Large intestine (tissue), 3 donors: Measurements from ENCODE around the gene PRSS1. TPM values are rescaled to one million over a fixed set of nuclear protein-coding genes. Genes with fewer than 3 reads are reported as not detected.

ENCODE experiments used
- DNase-seq, 2 donors: peaks; one replicate each; pipeline versions ENCODE4 v3.0.0 to v3.0.0-alpha.2; 2013
- H3K27ac ChIP-seq: one replicate; pipeline ENCODE4 v1.5.1; 2013; ENCODE audit warnings: low read length
- H3K27me3 ChIP-seq: 2 replicates; pipeline ENCODE4 v1.6.1; 2013; ENCODE audit warnings: low read length; ENCODE audit not compliant: control insufficient read depth, insufficient read depth
- H3K36me3 ChIP-seq: 2 replicates; pipeline ENCODE4 v1.6.1; 2013; ENCODE audit warnings: low read length; ENCODE audit not compliant: control insufficient read depth, insufficient read depth
- H3K4me1 ChIP-seq: one replicate; pipeline ENCODE4 v1.6.1; 2013; ENCODE audit warnings: low read length; ENCODE audit not compliant: control insufficient read depth, insufficient read depth
- H3K4me3 ChIP-seq: one replicate; pipeline ENCODE4 v1.5.1; 2013; ENCODE audit warnings: low read length
- H3K9me3 ChIP-seq: one replicate; pipeline ENCODE4 v1.6.1; 2013; ENCODE audit warnings: mild to moderate bottlenecking, low read depth, low read length, moderate library complexity; ENCODE audit not compliant: control insufficient read depth
- WGBS: methylation state at CpG from one replicate; pipeline ENCODE4 v1.1.5; 2013; ENCODE audit warnings: low lambda C conversion rate; ENCODE audit not compliant: insufficient coverage; 5-methylcytosine and 5-hydroxymethylcytosine counted together
- polyA plus RNA-seq: library from polyadenylated mRNA; unstranded; fragments of 120-200 nt; gene quantifications from one replicate; pipeline ENCODE4 v1.2.1, GENCODE V29; 2013

The PRSS1 gene
- polyA plus RNA-seq, 1 donor: 0.15 TPM

- H3K27ac ChIP-seq: no peak overlapping the region
- DNase-seq: peak in 1 of 2 donors; percentile 13
- H3K36me3 ChIP-seq: no peaks in the 10 kb centered on the region
Measured at GRCh38 chr7:142785841-142786250, 36.6 kb downstream of the PRSS1 start.

GRCh38 chr7:142787034-142787768 lies 37.9 kb downstream of the PRSS1 start:
- Histone ChIP-seq H3K36me3 (no peaks in the 10 kb centered on the region), H3K4me3 (no peak overlapping the region), H3K4me1 (peaks cover 2% of the 10 kb centered on the region), H3K27ac (no peak overlapping the region), H3K27me3 (peaks cover 16% of the 10 kb centered on the region), H3K9me3 (no peaks in the 10 kb centered on the region)
- no CpG with 5 or more reads among the region's 11 CpGs for WGBS
- DNase-seq: no peak

More at GRCh38 chr7:142785841-142786250, 36.6 kb downstream of the PRSS1 start:
- Histone ChIP-seq H3K4me3 (no peak overlapping the region), H3K9me3 (no peaks in the 10 kb centered on the region), H3K27me3 (peaks cover 12% of the 10 kb centered on the region), H3K4me1 (peaks cover 2% of the 10 kb centered on the region)
- WGBS: no CpG with 5 or more reads among the region's 8 CpGs

GRCh38 chr7:142787783-142788182 lies 38.5 kb downstream of the PRSS1 start:
- no peak for DNase-seq
- Histone ChIP-seq H3K27ac (no peak overlapping the region), H3K4me3 (no peak overlapping the region), H3K36me3 (no peaks in the 10 kb centered on the region), H3K27me3 (peaks cover 18% of the 10 kb centered on the region), H3K4me1 (peaks cover 2% of the 10 kb centered on the region), H3K9me3 (no peaks in the 10 kb centered on the region)
- no CpG with 5 or more reads among the region's 6 CpGs for WGBS

DNA sequence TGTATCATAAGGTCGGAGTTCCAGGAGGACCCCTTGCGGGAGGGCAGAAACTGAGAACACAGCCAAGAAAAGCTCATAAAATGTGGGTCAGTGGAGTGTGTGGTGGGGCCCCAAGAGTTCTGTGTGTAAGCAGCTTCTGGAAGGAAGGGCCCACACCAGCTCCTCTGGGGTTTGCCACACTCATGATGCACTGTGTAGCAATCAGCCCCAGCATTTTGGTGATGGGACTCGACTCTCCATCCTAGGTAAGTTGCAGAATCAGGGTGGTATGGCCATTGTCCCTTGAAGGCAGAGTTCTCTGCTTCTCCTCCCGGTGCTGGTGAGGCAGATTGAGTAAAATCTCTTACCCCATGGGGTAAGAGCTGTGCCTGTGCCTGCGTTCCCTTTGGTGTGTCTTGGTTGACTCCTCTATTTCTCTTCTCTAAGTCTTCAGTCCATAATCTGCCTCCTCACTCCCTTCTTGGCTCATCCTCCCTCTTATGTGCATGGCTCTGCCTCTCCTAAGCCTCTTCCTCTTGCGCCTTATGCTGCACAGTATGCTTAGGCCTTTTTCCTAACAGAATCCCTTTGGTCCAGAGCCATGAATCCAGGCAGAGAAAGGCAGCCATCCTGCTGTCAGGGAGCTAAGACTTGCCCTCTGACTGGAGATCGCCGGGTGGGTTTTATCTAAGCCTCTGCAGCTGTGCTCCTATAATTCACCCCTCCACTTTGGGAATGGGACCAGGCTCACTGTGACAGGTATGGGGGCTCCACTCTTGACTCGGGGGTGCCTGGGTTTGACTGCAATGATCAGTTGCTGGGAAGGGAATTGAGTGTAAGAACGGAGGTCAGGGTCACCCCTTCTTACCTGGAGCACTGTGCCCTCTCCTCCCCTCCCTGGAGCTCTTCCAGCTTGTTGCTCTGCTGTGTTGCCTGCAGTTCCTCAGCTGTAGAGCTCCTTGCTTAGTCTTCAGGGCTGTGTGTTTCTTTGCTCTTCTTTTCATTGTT lies 39.3 kb downstream of the PRSS1 start:
- Histone ChIP-seq H3K36me3 (no peaks in the 10 kb centered on the region), H3K27ac (no peak overlapping the region), H3K4me1 (no peaks in the 10 kb centered on the region), H3K4me3 (no peak overlapping the region), H3K9me3 (no peaks in the 10 kb centered on the region), H3K27me3 (peaks cover 23% of the 10 kb centered on the region)
- 100% methylated on average over 2 of the region's 10 CpGs for WGBS
- DNase-seq: no peak

DNA sequence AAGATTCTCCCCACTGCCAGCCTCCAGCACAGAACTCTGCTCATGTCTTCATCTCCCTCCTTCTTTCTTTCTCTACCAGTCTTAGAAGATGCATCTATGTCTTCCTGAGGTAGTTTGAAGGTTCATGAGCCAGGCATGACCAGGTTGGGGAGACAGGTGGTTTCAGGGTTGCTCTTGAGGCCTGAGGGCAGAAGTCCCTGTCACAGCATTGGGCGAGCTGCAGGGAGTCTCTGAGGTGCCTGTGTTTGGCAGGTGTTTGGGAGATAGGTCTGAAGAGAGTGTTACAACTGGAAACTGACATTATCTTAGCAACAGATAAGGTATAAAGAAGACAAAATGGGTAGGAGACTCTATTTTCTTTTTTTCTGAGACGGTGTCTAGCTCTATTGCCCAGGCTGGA lies 40.2 kb downstream of the PRSS1 start:
- Histone ChIP-seq H3K36me3 (no peaks in the 10 kb centered on the region), H3K27ac (no peak overlapping the region), H3K27me3 (peaks cover 30% of the 10 kb centered on the region), H3K4me3 (peak overlapping the region; percentile 0), H3K4me1 (no peaks in the 10 kb centered on the region), H3K9me3 (no peaks in the 10 kb centered on the region)
- no CpG with 5 or more reads among the region's 2 CpGs for WGBS
- DNase-seq: no peak

DNA sequence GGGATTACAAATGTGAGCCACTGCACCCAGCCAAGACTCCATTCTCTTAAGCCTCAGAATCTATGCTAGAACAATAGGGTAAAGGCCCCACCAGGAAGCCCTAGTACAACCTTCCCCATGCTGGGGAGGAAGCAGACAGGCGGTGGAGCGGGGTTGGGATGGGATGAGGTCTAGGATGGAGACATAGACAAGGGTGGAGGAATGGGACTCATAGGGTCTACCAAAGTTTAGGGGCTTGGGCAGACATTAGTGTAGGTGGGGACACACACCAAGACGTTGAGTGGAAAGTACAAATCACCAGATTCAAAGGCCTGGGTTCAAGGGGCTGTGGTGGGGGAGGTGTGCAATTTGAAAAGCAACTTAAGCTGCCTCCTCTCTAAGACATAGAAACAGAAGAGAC lies 40.8 kb downstream of the PRSS1 start:
- Histone ChIP-seq H3K4me1 (no peaks in the 10 kb centered on the region), H3K36me3 (no peaks in the 10 kb centered on the region), H3K4me3 (no peak overlapping the region), H3K9me3 (no peaks in the 10 kb centered on the region), H3K27ac (no peak overlapping the region), H3K27me3 (peaks cover 37% of the 10 kb centered on the region)
- DNase-seq: no peak
- WGBS: 80% methylated on average over 1 of the region's 3 CpGs

GRCh38 chr7:142790555-142790954 lies 41.3 kb downstream of the PRSS1 start:
- no peak overlapping the region for H3K27ac ChIP-seq

DNA sequence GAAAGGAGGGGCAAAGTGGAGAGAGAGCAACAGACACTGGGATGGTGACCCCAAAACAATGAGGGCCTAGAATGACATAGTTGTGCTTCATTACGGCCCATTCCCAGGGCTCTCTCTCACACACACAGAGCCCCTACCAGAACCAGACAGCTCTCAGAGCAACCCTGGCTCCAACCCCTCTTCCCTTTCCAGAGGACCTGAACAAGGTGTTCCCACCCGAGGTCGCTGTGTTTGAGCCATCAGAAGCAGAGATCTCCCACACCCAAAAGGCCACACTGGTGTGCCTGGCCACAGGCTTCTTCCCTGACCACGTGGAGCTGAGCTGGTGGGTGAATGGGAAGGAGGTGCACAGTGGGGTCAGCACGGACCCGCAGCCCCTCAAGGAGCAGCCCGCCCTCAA lies 42.2 kb downstream of the PRSS1 start:
- no peak overlapping the region for H3K27ac ChIP-seq
- no CpG with 5 or more reads among the region's 7 CpGs for WGBS
- peaks cover 51% of the 10 kb centered on the region for H3K27me3 ChIP-seq
- no peaks in the 10 kb centered on the region for H3K9me3 ChIP-seq
- H3K36me3 ChIP-seq: no peaks in the 10 kb centered on the region
- no peaks in the 10 kb centered on the region for H3K4me1 ChIP-seq
- no peak overlapping the region for H3K4me3 ChIP-seq
- DNase-seq: no peak

More at GRCh38 chr7:142790555-142790954, 41.3 kb downstream of the PRSS1 start:
- Histone ChIP-seq H3K27me3 (peaks cover 42% of the 10 kb centered on the region), H3K4me3 (no peak overlapping the region), H3K36me3 (no peaks in the 10 kb centered on the region), H3K4me1 (no peaks in the 10 kb centered on the region), H3K9me3 (no peaks in the 10 kb centered on the region)
- DNase-seq: no peak
- no CpG with 5 or more reads among the region's 1 CpG for WGBS

DNA sequence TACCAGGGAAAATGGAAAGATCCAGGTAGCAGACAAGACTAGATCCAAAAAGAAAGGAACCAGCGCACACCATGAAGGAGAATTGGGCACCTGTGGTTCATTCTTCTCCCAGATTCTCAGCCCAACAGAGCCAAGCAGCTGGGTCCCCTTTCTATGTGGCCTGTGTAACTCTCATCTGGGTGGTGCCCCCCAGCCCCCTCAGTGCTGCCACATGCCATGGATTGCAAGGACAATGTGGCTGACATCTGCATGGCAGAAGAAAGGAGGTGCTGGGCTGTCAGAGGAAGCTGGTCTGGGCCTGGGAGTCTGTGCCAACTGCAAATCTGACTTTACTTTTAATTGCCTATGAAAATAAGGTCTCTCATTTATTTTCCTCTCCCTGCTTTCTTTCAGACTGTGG lies 42.9 kb downstream of the PRSS1 start:
- Histone ChIP-seq H3K27ac (no peak overlapping the region), H3K4me3 (no peak overlapping the region), H3K9me3 (no peaks in the 10 kb centered on the region), H3K36me3 (no peaks in the 10 kb centered on the region), H3K27me3 (peaks cover 57% of the 10 kb centered on the region), H3K4me1 (peaks cover 2% of the 10 kb centered on the region)
- DNase-seq: no peak
- WGBS: no CpG with 5 or more reads among the region's 1 CpG

GRCh38 chr7:142792593-142792992 lies 43.3 kb downstream of the PRSS1 start:
- no peak for DNase-seq
- Histone ChIP-seq H3K27ac (no peak overlapping the region), H3K27me3 (peaks cover 62% of the 10 kb centered on the region), H3K9me3 (no peaks in the 10 kb centered on the region), H3K4me1 (peaks cover 5% of the 10 kb centered on the region), H3K36me3 (no peaks in the 10 kb centered on the region), H3K4me3 (no peak overlapping the region)
- WGBS: no CpG with 5 or more reads among the region's 2 CpGs
